Sciatic nerve (tissue), 2 donors: ENCODE measurements around the gene MPRIP. TPM values are rescaled to one million over a fixed set of nuclear protein-coding genes. Genes with fewer than 3 reads are reported as not detected.

ENCODE experiments used
- ATAC-seq: fragments of 200-7000 bp; cut with Tn5 transposase; one replicate; pipeline ENCODE4 v1.9.1; 2020; ENCODE audit warnings: mild to moderate bottlenecking, moderate library complexity
- DNase-seq: peaks from one replicate; pipeline ENCODE4 v3.0.0-alpha.2; 2020; ENCODE audit warnings: low spot score
- intact Hi-C: fragments of 100-400 bp; cut with DNase I; formaldehyde crosslinking; loops from one replicate; pipeline ENCODE4 v1.14.2; 2022
- total RNA-seq: library from RNA; stranded (reverse); fragmentation: NEBNext Ultra II Directional; extraction: Animal tissue kit (Norgen Biotek cat#: 25700); gene quantifications from one replicate; pipeline ENCODE4 v1.2.1, GENCODE V29; 2021
- donor health status: DM: no; HTN: no; CAD: no.
- donor health status: DM: no; HTN: no; CAD: no.

Gene MPRIP
- total RNA-seq, 1 donor from 2014 or later: 500 TPM

DNA sequence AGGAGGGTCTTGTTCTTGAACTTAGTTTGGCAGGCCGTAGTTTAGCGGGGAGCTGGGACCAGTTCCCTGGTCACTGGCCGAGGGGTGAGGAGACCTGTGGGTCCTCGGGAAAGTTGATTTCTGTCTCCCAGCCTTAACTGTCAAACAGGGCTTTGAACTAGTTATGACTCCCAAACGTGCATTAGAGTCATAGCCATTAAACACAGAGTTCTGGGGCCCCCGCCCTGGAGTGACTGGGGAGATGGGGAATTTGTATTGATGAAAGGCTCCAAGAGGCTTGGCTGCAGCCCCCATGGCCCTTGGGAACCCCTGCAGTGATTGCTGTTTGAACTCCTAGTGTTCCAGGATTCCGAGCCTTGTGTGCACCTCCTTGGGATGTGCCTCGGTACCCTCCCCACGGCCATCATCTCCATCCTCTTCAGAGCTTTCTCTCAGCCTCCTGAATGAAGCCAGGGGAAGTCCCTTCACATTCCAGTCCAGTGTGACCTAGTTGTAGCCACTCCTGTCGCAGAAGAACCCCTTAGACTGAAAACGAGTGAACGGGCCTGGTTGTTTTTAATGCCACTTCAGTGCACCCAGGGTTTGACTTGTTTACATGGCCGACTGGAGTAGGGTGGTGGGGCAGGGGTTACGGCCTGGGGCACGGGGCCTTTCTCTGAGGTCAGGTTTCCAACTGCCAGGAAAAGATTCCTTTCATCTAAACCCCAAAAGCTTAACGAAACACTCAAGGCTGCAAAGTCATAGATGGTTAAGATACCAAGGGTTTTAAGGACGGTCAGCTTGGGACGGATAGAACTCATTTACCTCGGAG lies 1.4 kb downstream of the MPRIP start:
- ATAC-seq (no peak), DNase-seq (peak; percentile 53)
- intact Hi-C loops: no loop called here

DNA sequence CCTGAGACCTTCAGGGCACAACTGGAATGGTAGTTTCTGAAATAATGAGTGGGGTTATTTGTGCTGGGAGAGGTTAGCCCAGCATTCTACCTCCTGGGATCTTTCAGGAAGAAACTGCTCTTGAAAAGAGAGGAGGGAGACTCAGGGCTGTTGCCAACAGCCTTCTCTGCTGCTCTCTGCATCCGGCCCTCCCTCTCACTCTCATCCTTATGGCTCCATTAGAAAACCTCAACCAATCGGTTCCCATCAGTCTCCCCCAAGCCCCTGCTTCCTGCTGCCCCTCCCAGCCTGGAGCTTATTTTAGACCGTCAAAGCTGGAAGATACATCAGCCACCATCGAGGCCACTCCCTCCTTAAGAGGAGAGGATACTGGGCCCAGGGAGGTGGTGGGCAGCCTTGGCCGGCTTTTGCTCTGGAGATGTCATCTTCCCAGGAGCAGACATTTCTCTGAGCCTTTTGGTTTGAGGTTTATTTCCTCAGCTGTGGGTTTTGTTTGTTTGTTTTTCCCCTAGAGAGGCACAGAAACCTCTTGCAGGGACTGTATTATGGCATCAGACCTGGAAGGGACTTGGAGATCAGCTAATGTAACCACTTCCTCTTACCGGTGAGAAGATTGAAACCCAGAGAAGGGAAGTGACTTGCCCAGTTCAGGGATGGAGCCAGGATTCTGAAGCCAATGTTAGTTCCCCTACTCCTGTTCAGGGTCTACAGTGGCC lies 2.7 kb downstream of the MPRIP start:
- intact Hi-C loops: no loop called here
- peak; percentile 39 for ATAC-seq
- peak; percentile 61 for DNase-seq

DNA sequence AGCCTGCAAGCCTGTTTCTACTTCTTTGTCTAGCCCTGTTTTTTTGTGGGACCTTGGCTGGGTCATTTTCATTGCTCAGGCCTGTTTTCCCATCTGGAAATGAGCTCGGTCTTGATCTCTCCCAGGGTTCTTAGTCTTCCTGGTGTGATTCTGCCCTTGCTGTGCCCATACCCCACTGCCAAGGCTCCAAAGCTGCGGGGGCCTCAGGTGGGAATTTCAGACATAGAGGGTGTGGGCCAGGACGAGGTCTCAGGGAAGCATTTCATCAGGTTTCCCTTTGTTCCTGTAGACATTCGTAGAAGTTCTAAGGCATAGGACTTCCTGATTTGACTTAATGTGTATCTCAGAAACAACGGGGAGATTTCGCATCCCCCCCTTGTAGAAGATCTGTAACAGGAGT lies 5.8 kb downstream of the MPRIP start:
- intact Hi-C loops: no loop called here
- DNase-seq (peak; percentile 40), ATAC-seq (no peak)

DNA sequence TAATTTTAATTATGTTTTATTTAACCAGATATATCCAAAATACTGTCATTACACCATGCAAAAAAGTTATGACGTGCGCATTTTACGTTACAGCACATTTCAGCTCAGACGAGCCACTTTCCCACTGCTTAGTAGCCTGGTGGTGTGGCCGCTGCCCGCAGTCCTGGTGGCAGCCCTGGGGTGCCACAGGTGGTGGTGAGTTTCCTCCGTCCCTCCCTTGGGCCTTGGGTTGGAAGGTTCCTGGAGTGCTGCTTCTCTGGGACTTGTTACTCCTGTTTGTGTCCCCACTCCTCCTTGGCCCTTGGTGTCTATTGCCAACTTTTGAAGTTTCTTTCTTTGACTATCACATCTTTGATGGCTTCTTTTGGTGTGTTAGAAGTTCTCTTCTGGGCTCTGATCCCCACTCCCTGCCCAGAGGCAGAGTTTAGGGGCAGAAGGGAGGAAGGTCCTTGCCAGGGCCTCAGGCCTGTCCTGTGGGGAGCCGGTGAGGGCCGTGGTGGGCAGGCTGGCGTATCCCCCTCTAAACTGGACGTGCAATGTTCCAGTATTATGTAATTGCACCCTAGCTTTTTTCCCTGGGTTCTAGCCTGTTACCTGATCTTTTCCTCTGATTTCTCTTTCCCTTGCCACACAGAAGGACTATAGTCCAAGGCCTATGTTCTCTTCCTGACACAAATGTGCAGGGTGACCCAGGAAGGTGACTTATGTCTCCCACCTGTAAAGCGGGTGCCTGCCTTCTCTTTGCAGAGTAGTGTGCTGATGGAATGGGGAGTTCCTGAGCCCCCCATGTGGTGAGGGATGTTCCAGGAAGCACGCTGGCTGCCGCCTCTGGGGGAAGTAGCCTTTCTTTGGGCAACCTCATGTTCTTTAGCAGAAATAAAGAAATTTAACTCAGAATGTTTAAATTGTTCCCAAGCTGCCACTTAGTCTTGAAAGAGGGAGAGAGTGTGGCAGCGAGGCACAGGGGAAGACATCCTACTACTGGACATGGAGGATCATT lies 8.4 kb downstream of the MPRIP start:
- ATAC-seq (no peak), DNase-seq (peak; percentile 45)
- intact Hi-C loops: no loop called here

DNA sequence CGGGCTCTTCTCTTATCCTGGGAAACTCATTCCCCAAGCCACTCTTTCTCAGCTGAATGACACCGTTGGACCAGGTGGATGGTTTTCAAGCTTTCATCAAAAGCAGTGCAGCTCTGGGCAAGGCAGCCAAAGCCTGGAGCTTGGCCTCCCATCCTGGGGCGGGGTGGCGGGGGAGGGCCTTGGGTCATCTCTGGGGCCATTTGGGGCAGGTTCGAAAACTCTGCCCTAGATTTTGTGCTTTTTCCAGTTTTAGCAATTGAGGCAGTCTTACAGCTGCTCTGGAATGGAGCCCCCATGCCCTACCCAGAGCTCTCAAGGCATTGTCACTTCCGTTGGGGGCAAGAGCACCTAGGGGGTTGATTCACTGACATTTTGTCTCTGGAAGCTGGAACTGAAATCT lies 9.1 kb downstream of the MPRIP start:
- intact Hi-C loops: no loop called here
- ATAC-seq: no peak
- peak; percentile 41 for DNase-seq

DNA sequence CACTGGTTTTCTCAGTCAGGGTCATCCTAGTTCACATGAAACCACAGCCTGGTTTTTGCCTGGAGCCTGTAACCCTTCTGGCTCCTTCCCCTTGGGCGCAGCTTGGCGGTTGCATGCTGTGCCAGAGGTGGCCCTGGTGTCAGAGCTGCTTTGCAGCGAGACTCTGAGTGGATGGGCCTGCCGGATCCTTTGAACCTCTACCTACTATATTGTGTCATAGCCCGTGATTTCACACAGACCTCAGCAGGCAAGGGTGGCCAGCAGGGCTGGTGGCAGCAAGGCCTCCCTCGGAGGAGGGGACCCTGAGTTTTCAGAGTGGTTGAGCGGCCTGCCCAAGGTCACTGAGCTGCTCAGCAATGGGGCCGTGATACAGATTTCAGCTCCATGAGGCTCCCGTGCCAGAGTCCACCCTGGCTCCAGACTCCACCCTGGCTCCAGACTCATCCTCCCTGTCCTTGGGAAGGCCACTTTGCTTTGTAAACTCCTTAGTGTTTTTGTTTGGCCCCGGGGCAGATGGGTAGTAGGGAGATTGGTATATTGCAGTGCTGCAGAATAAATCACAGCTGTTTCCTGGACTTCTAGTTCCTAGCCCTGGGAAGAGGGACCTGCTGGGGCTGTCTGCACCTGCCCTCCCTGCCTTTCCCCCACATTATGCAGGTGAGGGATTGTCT lies 9.7 kb downstream of the MPRIP start:
- intact Hi-C loops: no loop called here
- DNase-seq (peak; percentile 58), ATAC-seq (peak; percentile 59)

DNA sequence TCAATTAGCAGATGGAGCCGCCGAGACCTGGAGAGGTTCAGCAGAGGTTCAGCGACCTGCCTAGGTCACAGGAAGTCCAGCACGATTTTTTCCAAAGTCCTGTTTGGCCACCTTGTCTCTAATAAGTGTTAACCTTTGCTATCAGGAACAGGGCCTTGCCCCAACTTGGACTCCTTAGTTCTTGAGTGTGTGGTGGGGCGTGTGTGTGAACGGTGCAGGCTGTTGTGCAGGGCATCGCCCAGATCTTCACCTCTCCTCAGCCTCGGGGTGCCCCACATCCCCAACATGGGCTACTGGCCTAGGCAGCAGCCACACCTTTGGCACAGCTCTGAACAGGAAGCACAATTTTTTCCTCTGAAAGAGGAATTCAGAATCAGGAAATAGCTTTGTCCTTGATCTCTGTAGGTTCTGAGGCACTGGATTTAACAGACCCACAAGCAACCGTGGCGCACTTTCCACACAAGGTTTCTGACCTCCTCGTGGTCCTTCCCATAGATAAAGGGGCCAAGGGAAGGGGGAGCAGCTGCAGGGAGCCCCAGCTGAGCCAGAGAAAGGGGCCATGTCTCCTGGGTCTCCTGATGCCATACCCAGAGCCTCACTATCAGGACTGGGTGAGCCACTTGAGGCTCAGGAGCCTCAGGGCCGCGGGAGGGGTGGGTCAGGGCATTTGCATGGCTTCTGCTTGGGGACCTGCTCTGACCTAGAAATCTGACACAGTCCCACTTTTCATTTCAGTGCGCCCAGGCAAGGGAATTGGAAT lies 10.4 kb downstream of the MPRIP start:
- intact Hi-C loops: no loop called here
- DNase-seq (peak; percentile 46), ATAC-seq (peak; percentile 11)

DNA sequence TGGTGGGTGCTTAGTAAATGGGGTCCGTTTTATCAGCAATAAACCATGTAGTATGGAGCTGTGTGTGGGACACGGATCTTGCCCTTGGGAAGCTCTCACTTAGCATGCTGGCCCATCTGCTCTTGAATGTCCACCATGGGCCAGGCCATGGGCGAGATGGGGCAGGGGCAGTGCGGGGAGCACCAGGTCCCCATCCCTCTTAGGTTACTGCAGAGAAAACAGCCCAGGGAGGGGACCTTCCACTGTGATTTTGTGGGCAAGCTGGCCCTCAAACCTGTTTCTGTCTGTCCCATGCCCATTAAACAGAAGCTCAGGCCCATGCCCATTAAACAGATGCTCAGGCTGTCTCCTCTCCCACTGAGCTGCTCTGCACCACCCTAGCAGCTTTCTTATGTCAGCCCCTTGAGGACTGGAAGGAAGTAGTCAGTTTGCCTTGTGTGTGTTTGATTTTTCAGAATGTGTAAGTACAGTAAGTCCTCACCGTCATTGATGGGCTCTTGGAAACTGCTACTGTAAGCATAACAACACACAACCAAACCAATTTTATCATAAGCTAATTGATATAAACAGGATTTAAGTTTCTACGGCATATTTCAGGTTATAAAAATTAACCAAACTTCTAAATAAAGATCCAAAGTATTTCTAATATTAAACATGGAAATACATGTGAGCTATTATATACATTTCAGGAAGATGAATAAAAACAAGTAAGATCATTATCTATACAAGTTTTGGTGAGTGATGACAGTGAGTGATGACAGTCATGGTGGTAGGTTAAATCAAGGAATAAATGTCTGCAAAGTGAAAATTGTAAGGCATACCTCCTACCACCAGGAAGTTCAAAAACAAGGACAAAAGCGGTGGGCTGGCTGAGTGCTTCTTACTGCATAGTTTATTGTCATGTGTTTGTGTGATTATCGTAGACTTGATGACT lies 11.5 kb downstream of the MPRIP start:
- intact Hi-C loops: no loop called here
- peak; percentile 14 for DNase-seq
- ATAC-seq: no peak

DNA sequence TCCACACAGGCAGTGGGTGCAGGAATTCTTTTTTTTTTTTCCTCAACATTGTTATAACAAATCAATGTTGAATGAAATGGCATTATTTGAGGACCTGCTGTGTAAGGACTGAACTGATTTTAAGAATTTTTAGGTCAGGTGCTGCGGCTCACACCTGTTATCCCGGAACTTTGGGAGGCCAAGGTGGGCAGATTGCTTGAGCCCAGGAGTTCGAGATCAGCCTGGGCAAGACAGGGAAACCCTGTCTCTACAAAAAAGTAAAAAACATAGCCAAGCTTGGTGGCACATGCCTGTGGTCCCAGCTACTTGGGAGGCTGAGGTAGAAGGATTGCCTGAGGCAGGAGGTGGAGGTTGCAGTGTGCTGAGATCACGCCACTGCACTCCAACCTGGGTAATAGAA lies 12.4 kb downstream of the MPRIP start:
- DNase-seq (peak; percentile 8), ATAC-seq (no peak)
- intact Hi-C loops: no loop called here

DNA sequence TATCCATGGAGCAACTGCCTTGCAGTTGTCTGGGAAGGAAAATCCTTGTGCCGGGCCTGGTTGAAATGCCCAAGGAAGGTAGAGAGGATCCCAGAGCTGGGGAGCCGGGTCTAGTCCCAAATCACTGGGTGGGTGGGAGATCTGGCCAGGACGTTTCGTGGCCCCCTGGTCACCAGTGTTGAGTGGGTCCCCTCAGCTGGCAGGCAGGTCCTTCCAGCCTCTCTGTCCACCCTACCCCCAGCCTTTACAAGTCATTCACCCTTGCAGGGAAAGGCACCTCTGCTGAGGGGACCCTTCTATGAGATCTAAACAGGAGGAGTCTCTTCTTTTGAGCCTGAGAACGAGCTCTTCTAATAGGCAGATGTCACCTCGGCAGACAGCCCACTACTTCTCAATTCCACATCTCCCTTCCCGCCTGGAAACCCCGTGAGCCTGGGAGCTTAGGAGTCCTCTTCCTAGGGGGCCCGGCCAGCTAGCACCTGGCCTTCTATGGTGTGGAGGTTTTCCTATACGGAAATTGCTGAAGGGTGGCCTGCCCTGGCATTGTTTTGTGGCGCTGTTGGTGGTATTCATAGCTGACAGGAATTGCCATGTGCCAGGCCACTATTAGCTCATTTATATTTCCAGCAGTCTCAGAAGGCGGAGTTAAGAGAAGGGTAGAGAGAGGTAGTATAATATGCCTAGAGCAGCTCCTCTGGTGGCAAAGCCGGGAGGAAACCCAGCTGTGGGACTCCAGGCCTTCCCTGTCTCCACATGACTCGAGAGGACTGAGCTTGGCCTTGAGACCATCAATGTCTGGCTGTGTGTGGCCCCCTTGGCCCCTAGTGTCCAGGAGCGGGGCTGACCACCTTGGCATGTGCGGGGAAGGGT lies 13.3 kb downstream of the MPRIP start:
- ATAC-seq: peak; percentile 31
- peak; percentile 55 for DNase-seq
- intact Hi-C loops: no loop called here

DNA sequence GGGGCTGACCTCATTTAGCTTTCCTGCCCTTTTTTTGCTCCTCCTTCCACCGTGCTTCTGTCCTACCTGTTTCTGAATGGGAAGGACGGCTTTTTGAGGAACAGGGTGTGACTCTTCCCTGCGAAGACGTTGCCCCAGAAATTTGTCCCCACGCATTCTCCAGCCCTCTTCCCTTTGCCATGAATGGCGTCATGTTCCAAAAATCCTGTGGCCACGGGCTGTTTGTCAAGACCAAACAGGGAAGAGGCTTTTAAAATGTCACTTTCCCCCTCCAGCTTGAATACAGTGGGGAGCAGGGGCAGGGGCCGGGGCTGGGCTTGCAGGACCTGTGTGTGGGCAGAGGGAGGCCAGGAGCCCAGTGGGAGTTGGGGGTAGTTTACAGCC lies 13.9 kb downstream of the MPRIP start:
- DNase-seq (peak; percentile 59), ATAC-seq (peak; percentile 23)
- intact Hi-C loops: no loop called here

DNA sequence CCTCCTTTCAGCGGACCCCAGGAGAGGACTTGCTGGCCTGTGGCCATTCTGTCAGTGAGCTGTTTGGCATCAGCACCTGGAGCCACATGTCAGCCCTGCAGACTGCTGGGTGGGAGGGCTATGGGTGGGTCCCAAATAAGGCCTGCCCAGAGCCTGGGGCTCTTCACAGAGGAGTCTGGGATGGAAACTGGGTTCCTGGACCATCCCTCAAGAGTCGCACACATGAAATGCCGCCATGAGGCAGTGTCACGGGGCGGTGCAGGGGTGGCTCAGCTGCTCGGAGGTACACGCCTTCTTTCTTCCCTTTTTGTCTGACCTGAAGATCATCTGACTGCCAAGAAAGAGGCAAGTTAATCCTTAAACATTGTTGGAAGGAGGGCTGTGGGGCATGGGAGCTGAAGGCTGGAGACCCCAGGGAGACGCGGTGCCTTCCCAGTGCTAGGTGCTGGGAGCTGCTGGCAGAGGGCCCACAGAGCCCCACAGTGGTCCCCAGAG lies 14.8 kb downstream of the MPRIP start:
- no peak for ATAC-seq
- intact Hi-C loops: no loop called here
- DNase-seq: peak; percentile 52

DNA sequence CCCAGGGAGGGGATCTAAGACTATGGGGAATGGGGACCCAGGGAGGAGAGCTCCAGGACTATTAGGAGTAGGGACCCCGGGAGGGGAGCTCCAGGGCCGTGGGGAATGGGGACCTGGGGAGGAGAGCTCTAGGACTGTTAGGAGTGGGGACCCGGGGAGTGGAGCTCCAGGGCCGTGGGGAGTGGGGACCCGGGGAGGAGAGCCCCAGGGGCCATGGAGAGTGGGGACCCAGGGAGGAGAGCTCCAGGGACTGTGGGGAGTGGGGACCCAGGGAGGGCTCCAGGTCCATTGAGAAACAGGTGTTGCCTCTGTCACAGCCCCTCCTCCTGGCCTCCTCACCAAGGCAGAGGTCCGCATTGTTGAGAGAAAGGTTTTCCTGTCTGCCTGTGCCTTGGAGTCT lies 16.0 kb downstream of the MPRIP start:
- intact Hi-C loops: no loop called here
- peak; percentile 42 for DNase-seq
- no peak for ATAC-seq

DNA sequence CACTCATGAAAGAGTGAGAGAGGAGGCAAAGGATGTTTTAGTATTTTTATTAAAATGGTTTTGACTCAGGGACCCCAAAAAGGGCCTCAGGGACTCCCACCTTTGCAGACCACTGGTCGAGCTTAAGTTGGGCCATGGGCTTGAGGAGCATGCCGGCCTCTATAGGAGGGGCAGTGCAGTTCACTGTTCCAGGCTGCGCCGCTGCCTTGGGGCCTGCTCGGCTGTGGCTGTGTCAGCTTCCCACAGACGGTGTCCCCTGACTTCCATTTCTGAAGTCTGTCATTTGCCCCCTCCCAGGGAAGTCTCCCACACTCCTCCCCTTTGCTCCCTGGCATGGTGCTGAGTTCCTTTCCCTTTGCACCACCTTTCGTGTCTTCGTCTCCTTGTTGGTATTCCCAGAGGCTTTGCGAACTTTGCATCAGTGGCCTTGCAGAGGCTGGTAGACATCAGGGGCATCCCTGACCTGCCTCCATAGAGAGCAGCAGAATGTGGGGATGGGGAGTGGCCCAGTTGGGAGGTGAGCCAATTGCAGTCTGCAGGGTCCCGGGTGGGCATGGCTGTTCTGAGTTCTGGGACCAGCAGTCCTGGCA lies 17.1 kb downstream of the MPRIP start:
- intact Hi-C loops: no loop called here
- peak; percentile 49 for DNase-seq
- ATAC-seq: no peak

DNA sequence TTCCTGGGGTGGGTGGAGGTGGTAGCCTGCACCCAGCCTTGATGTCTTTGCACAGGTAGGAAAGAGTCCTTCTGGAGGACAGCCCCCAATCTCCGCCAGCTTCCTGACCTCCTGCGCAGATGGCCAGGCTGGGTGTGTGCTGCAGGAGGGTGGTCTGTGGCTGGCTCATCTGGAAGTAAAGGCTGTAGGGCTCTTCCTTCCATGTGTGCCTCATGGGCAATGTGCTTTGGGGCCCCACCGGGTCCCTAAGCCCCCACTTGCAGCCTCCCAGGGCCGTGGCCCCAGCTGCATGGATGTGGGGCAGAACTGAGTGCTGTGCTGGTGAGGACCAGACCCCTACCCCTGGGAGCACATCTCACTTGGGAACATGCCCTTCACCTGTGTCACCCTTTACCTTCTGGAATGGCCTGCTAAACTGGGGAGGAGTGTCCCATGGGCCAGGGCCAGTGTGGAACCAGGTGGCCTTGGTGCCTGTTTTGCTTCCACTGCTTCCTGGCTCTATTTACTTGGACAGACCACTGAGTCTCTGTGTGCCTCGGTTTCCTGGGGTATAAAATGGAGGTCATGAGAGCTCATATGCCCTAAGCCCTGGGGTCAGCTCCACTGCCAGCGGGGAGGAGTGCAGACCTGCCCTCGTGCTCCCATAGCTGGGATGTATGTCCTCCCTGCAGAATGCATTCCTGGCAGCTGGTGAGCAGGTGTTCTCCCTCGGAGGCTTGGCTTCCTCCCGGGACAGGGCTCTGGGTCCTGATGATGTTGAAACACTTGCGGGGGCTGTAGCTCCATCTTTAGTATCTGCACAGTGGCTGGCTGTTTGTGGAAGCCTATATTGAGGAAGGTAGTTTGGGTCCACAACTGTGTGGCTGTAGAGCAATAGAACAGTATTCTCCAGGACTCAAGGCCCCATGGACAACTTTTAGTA lies 18.0 kb downstream of the MPRIP start:
- ATAC-seq (no peak), DNase-seq (peak; percentile 50)
- intact Hi-C loops: no loop called here
